Neural crest cell (in vitro differentiated cells): ENCODE measurements around the gene PRR5L. TPM values are rescaled to one million over a fixed set of nuclear protein-coding genes. Genes with fewer than 3 reads are reported as not detected.
"Not testable (repeated sequence)": the region's sequence is repeated elsewhere in the genome, so short reads cannot be mapped to it uniquely, and the experiment has no call there.

Source experiments
- DNase-seq: peaks from one replicate; pipeline ENCODE4 v3.0.0; 2021; ENCODE audit warnings: low read depth, mixed read lengths, low spot score
- H3K27ac Mint-ChIP-seq: one replicate; pipeline ENCODE4 v1.8.0; 2021; ENCODE audit warnings: mild to moderate bottlenecking, mixed read lengths; ENCODE audit not compliant: unreplicated experiment
- H3K27me3 Mint-ChIP-seq: 2 replicates; pipeline ENCODE4 v1.8.0; 2021; ENCODE audit warnings: low read depth, mild to moderate bottlenecking, mixed read lengths
- H3K36me3 Mint-ChIP-seq: 2 replicates; pipeline ENCODE4 v1.8.0; 2021; ENCODE audit warnings: low read depth, mild to moderate bottlenecking, mixed read lengths
- H3K4me1 Mint-ChIP-seq: 2 replicates; pipeline ENCODE4 v1.8.0; 2021; ENCODE audit warnings: mixed read lengths
- H3K4me3 Mint-ChIP-seq: one replicate; pipeline ENCODE4 v1.8.0; 2021; ENCODE audit warnings: mild to moderate bottlenecking, mixed read lengths
- H3K9me3 Mint-ChIP-seq: 2 replicates; pipeline ENCODE4 v1.8.0; 2021; ENCODE audit warnings: mixed read lengths
- CTCF ChIP-seq: fragments of 200-600 bp; sonication (generic); conservative IDR thresholded peaks from 2 replicates; pipeline ENCODE4 v1.5.0; 2021; ENCODE audit warnings: antibody characterized with exemption, mild to moderate bottlenecking
- total RNA-seq: library from RNA; stranded (reverse); gene quantifications from 2 replicates; pipeline ENCODE4 v1.2.1, GENCODE V29; 2021

PRR5L gene
- total RNA-seq, 1 donor from 2014 or later, result 6.6 TPM

DNA sequence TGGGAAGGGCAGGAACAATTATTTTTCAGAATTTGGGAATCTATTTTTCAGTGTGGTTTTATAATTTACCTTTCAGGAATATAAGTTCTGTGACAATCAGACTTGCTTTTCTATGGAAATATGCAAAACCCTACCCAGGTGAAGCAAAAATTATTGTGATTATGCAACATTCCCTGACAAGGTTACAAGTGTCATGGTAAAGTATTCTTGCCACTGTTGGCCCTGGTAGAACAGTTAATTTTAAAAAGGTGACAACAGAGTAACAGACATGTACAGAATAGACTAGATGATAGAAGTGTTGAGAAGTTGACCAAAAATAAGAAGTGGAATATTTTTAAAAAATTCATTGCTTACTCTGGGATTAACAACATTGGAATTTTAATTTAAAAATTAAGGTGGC is 184.7 kb downstream of the PRR5L start:
- Mint-ChIP-seq H3K9me3 (no peaks in the 10 kb centered on the region), H3K36me3 (peaks cover 6% of the 10 kb centered on the region), H3K27ac (no peak overlapping the region), H3K27me3 (no peaks in the 10 kb centered on the region), H3K4me1 (peaks cover 6% of the 10 kb centered on the region), H3K4me3 (no peak overlapping the region)
- no peak for DNase-seq
- no peak for TF ChIP-seq CTCF

GRCh38 chr11:36483042-36483441 is 187.0 kb downstream of the PRR5L start:
- not testable (repeated sequence) for H3K9me3 Mint-ChIP-seq, DNase-seq, H3K4me1 Mint-ChIP-seq, H3K27me3 Mint-ChIP-seq, H3K27ac Mint-ChIP-seq, H3K4me3 Mint-ChIP-seq, H3K36me3 Mint-ChIP-seq

DNA sequence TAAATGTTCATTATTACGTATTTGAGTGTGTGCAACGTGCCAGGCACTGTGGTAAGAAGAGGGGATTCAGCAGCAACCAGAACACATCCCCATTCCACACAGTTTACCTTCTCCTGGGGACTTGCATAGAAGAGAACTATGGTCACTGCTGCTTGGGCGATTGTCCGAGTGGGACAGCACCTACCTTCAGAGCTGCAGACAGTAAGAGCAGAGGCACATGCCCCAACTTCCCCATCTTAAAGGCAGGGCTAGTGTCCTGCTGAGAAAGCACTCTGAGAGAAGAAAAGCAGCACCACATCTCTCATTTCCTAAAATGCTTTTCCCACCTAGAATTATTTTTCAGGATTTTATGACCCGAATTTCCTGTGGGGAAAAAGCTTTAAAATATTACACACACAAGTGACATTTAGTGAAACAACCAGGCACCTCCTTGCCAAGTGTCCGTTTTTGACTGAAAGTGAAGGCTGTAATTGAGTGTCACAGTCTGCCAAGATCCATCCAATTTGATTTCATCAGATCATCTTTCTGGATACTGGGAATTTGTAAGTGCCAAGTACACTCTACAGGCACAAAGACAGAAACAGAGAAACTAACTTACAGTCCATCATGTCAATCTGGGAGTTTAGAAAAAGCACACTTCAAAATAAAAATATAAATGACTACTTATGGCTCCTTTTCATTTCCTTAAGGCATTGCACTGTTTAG is 189.4 kb downstream of the PRR5L start:
- peaks cover 6% of the 10 kb centered on the region for H3K36me3 Mint-ChIP-seq
- H3K4me3 Mint-ChIP-seq, result no peak overlapping the region
- H3K9me3 Mint-ChIP-seq, result no peaks in the 10 kb centered on the region
- no peaks in the 10 kb centered on the region for H3K27me3 Mint-ChIP-seq
- no peak overlapping the region for H3K27ac Mint-ChIP-seq
- no peaks in the 10 kb centered on the region for H3K4me1 Mint-ChIP-seq
- no peak for DNase-seq
- no peak for TF ChIP-seq CTCF

GRCh38 chr11:36487619-36488018 is 191.5 kb downstream of the PRR5L start:
- no peak for DNase-seq
- no peak overlapping the region for H3K27ac Mint-ChIP-seq
- no peaks in the 10 kb centered on the region for H3K9me3 Mint-ChIP-seq
- H3K27me3 Mint-ChIP-seq, result no peaks in the 10 kb centered on the region
- no peaks in the 10 kb centered on the region for H3K4me1 Mint-ChIP-seq
- no peak overlapping the region for H3K4me3 Mint-ChIP-seq
- TF ChIP-seq CTCF, result no peak
- peaks cover 6% of the 10 kb centered on the region for H3K36me3 Mint-ChIP-seq

GRCh38 chr11:36488096-36488495 is 192.0 kb downstream of the PRR5L start:
- no peaks in the 10 kb centered on the region for H3K9me3 Mint-ChIP-seq
- no peaks in the 10 kb centered on the region for H3K27me3 Mint-ChIP-seq
- H3K4me1 Mint-ChIP-seq, result no peaks in the 10 kb centered on the region
- H3K27ac Mint-ChIP-seq, result no peak overlapping the region
- no peak for TF ChIP-seq CTCF
- no peak overlapping the region for H3K4me3 Mint-ChIP-seq
- no peak for DNase-seq
- H3K36me3 Mint-ChIP-seq, result peaks cover 5% of the 10 kb centered on the region

GRCh38 chr11:36490026-36490806 is 194.1 kb downstream of the PRR5L start:
- no peak overlapping the region for H3K27ac Mint-ChIP-seq
- H3K27me3 Mint-ChIP-seq, result no peaks in the 10 kb centered on the region
- TF ChIP-seq CTCF, result no peak
- no peaks in the 10 kb centered on the region for H3K4me1 Mint-ChIP-seq
- no peak overlapping the region for H3K4me3 Mint-ChIP-seq
- DNase-seq, result no peak
- no peaks in the 10 kb centered on the region for H3K9me3 Mint-ChIP-seq
- H3K36me3 Mint-ChIP-seq, result no peaks in the 10 kb centered on the region
